Measurements from ENCODE around the gene RAB1A. TPM values are rescaled to one million over a fixed set of nuclear protein-coding genes. Genes with fewer than 3 reads are reported as not detected.

RAB1A gene
- total and polyA plus RNA-seq, 2 of the 13 experiments (the other 11 are each of a cell fraction or from before 2014, with no cell fraction given) = 206 to 226 TPM

- TF ChIP-seq KDM5A (IDR thresholded peaks at IDR 0.05; ENCODE audit: borderline replicate concordance, low read length) (no peak), KAT8 (CRISPR knock-in tag; IDR thresholded peaks at IDR 0.05) (no peak), HMGA1 (CRISPR knock-in tag; conservative IDR thresholded peaks at IDR 0.05) (no peak), AHR (CRISPR knock-in tag; IDR thresholded peaks at IDR 0.05) (no peak), CEBPZ (IDR thresholded peaks at IDR 0.05; ENCODE audit: low read length) (no peak), ZNF567 (CRISPR knock-in tag; IDR thresholded peaks at IDR 0.05; ENCODE audit: borderline replicate concordance) (no peak), ZNF207 (IDR thresholded peaks at IDR 0.05; ENCODE audit: borderline replicate concordance) (no peak), XRCC5 (optimal IDR thresholded peaks at IDR 0.05; ENCODE audit: low read length) (no peak), SALL1 (CRISPR knock-in tag; IDR thresholded peaks at IDR 0.05) (peak; percentile 23; the same call in 1 of the 2 replicates), ZNF274 (CRISPR knock-in tag; IDR thresholded peaks at IDR 0.05) (no peak), ZNF687 (CRISPR knock-in tag; IDR thresholded peaks at IDR 0.05) (peak; percentile 15; the same call in 1 of the 2 replicates), ELF3 (CRISPR knock-in tag; IDR thresholded peaks at IDR 0.05) (no peak), HNF1A (IDR thresholded peaks at IDR 0.05; ENCODE audit: low read depth) (no peak), HNF1A (CRISPR knock-in tag; IDR thresholded peaks at IDR 0.05; ENCODE audit: borderline replicate concordance) (no peak), TEF (CRISPR knock-in tag; IDR thresholded peaks at IDR 0.05) (no peak), EZH2 (conservative IDR thresholded peaks at IDR 0.05; ENCODE audit: low read depth, low read length) (no peak), NR2F2 (IDR thresholded peaks at IDR 0.05; ENCODE audit: borderline replicate concordance, low read depth) (no peak), CC2D1A (CRISPR knock-in tag; IDR thresholded peaks at IDR 0.05) (no peak)
Measured at GRCh38 chr2:65075605-65076344, 54.1 kb downstream of the RAB1A start (continued).
